B cell (primary cell): Measurements from ENCODE around the gene CAPN11. TPM values are rescaled to one million over a fixed set of nuclear protein-coding genes. Genes with fewer than 3 reads are reported as not detected.

Source experiments
- ATAC-seq: fragments of 200-7000 bp; cut with Tn5 transposase; one replicate; pipeline ENCODE4 v1.10.0; 2021; ENCODE audit warnings: low read depth, mild to moderate bottlenecking, moderate number of reproducible peaks, moderate library complexity
- CTCF ChIA-PET: fragments of 350-600 bp; sonication (Branson Sonifier 250); formaldehyde crosslinking; loops from one replicate; lab custom pipeline; 2021; ENCODE audit warnings: antibody characterized with exemption, inconsistent platforms; lab: Charles Lee
- POLR2A ChIA-PET: fragments of 350-600 bp; sonication (Branson Sonifier 250); formaldehyde crosslinking; loops from one replicate; lab custom pipeline; 2021; ENCODE audit warnings: antibody characterized with exemption; lab: Charles Lee
- DNase-seq: peaks from one replicate; pipeline ENCODE4 v3.0.0; 2013
- H2AFZ ChIP-seq: 2 replicates; pipeline ENCODE4 v1.6.1; 2012; ENCODE audit warnings: mild to moderate bottlenecking, low read depth, low read length; ENCODE audit not compliant: insufficient read depth, poor library complexity, severe bottlenecking
- H3K27ac ChIP-seq, 2 donors: 1 replicate in 1 of 2; 2 replicates in 1 of 2; pipeline ENCODE4 v1.5.1; 2012 to 2013; ENCODE audit warnings: low read length in 2 of 2, mild to moderate bottlenecking in 2 of 2, moderate library complexity in 1 of 2
- H3K27me3 ChIP-seq, 4 experiments: fragments of 200-600 bp in 1 of 4; sonication (generic) in 1 of 4; replicated peaks in 1 of 4; 1 replicate in 2 of 4; 2 replicates in 2 of 4; pipeline versions ENCODE4 v1.6.1 to v1.7.0; 2013 to 2016; ENCODE audit warnings: low read length in 3 of 4, mild to moderate bottlenecking in 2 of 4, mixed read lengths in 1 of 4, moderate library complexity in 1 of 4; ENCODE audit not compliant: insufficient read depth in 4 of 4, control insufficient read depth in 3 of 4; ENCODE audit errors: control extremely low read depth in 1 of 4
- H3K36me3 ChIP-seq, 2 experiments: replicated peaks in 1 of 2; 1 replicate in 1 of 2; 2 replicates in 1 of 2; pipeline versions ENCODE4 v1.6.1 to v1.7.1; 2013; ENCODE audit warnings: low read length in 1 of 2; ENCODE audit not compliant: insufficient read depth in 2 of 2, control insufficient read depth in 1 of 2; ENCODE audit errors: control extremely low read depth in 1 of 2, extremely low read depth in 1 of 2
- H3K4me1 ChIP-seq, 2 donors: fragments of 200-600 bp in 1 of 2; sonication (generic) in 1 of 2; 1 replicate in 1 of 2; 2 replicates in 1 of 2; pipeline versions ENCODE4 v1.5.1 to v1.6.1; 2013 to 2017; ENCODE audit warnings: low read length in 2 of 2; ENCODE audit not compliant: control insufficient read depth in 2 of 2, insufficient read depth in 2 of 2
- H3K4me2 ChIP-seq: replicated peaks from 2 replicates; pipeline ENCODE3; 2012; ENCODE audit warnings: mild to moderate bottlenecking, low read depth, low read length; ENCODE audit not compliant: poor library complexity, severe bottlenecking
- H3K4me3 ChIP-seq, 5 experiments: fragments of 200-600 bp in 1 of 5; sonication (generic) in 1 of 5; 1 replicate in 3 of 5; 2 replicates in 2 of 5; pipeline versions ENCODE4 v1.5.1 to v1.7.0; 2011 to 2016; ENCODE audit warnings: low read length in 4 of 5, mild to moderate bottlenecking in 4 of 5, low read depth in 2 of 5, control low read depth in 1 of 5, moderate library complexity in 1 of 5; ENCODE audit not compliant: insufficient read depth in 1 of 5; ENCODE audit errors: control extremely low read depth in 1 of 5, extremely low read depth in 1 of 5
- H3K79me2 ChIP-seq: fragments of 200-600 bp; sonication (generic); one replicate; pipeline ENCODE4 v1.6.0; 2016; ENCODE audit warnings: low read length; ENCODE audit not compliant: control insufficient read depth, insufficient read depth
- H3K9ac ChIP-seq: fragments of 200-600 bp; sonication (generic); 2 replicates; pipeline ENCODE4 v1.6.1; 2017; ENCODE audit warnings: mild to moderate bottlenecking, low read length, moderate library complexity
- H3K9me3 ChIP-seq, 3 donors: one replicate each; pipeline versions ENCODE4 v1.6.1 to v1.7.1; 2013; ENCODE audit warnings: low read length in 2 of 3; ENCODE audit not compliant: control insufficient read depth in 2 of 3, insufficient read depth in 1 of 3; ENCODE audit errors: control extremely low read depth in 1 of 3
- H4K20me1 ChIP-seq: 2 replicates; pipeline ENCODE4 v1.6.0; 2012; ENCODE audit warnings: mild to moderate bottlenecking, low read length; ENCODE audit not compliant: insufficient read depth, control insufficient read depth, poor library complexity, severe bottlenecking
- H3K27ac Mint-ChIP-seq: one replicate; pipeline ENCODE4 v1.8.0; 2021; ENCODE audit warnings: mixed read lengths
- H3K27me3 Mint-ChIP-seq: one replicate; pipeline ENCODE4 v1.8.0; 2021; ENCODE audit warnings: mixed read lengths
- H3K4me1 Mint-ChIP-seq: one replicate; pipeline ENCODE4 v1.8.0; 2021; ENCODE audit warnings: mixed read lengths
- H3K4me3 Mint-ChIP-seq: one replicate; pipeline ENCODE4 v1.8.0; 2021; ENCODE audit warnings: mixed read lengths
- H3K9me3 Mint-ChIP-seq: one replicate; pipeline ENCODE4 v1.8.0; 2022; ENCODE audit warnings: mixed read lengths; ENCODE audit not compliant: insufficient read depth
- EZH2 ChIP-seq: IDR thresholded peaks from 2 replicates; pipeline ENCODE4 v1.6.1; 2012; ENCODE audit warnings: borderline replicate concordance, low read depth, mild to moderate bottlenecking, moderate library complexity, low read length; ENCODE audit not compliant: insufficient read depth, poor library complexity, severe bottlenecking
- WGBS: methylation state at CpG from one replicate; pipeline ENCODE4 v1.1.5; 2013; ENCODE audit warnings: missing lambda C conversion rate; ENCODE audit not compliant: insufficient coverage; 5-methylcytosine and 5-hydroxymethylcytosine counted together
- intact Hi-C: fragments of 100-400 bp; cut with micrococcal nuclease; formaldehyde crosslinking; loops from one replicate; pipeline ENCODE4 v1.10.0; 2022
- polyA plus RNA-seq: library from polyadenylated mRNA; depleted of rRNA; stranded (reverse); fragments of >200 nt; gene quantifications from 2 replicates; pipeline ENCODE4 v1.2.3, GENCODE V29; 2012
- total RNA-seq, 2 donors: library from RNA; stranded (reverse); fragments of 120-200 nt in 1 of 2; gene quantifications; 1 replicate in 1 of 2; 2 replicates in 1 of 2; pipeline versions ENCODE4 v1.2.3 to v1.2.4, GENCODE V29; 2013 to 2022
- TF ChIP-seq, protein P1 (sequence below): fragments of 200-600 bp; IDR thresholded peaks from one replicate; pipeline ENCODE4 v1.8.0; 2022; ENCODE audit warnings: antibody characterized with exemption, mild to moderate bottlenecking

The CAPN11 gene
- total and polyA plus RNA-seq, 2 donors (not counting 1 experiment from before 2014, with no cell fraction given) = not detected

DNA sequence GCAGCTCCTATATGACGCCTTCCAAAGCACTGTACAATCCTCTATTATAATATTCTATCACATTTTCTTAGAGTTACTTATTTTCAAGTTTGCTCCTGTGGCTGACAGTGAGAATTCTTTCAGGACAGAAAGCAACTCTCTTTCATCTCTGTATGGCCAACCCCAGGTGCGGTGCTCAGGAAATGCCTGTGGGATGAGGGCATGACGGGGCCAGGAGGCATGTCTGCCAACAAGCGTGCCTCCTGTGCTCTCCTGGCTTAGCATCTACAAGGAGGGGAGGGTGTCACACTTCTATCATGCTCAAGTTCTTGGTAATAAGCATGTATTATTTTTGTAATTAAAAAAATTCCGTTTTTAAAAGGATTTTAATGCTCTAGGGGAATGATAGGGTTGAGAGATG is 42.8 kb upstream of the CAPN11 start:
- POLR2A ChIA-PET = no interaction called here
- Histone ChIP-seq H3K9ac (no peak overlapping the region), H3K27me3 (no peaks in the 10 kb centered on the region), H4K20me1 (peaks cover 60% of the 10 kb centered on the region), H3K79me2 (peaks cover 56% of the 10 kb centered on the region), H3K4me2 (no peak overlapping the region), H3K36me3 (peaks cover 0 to 57% of the 10 kb centered on the region in 2 experiments), H3K9me3 (no peaks in the 10 kb centered on the region), H3K4me3 (no peak overlapping the region), H2AFZ (no peak overlapping the region), H3K27ac (no peak overlapping the region), H3K4me1 (peaks cover 0 to 4% of the 10 kb centered on the region in 2 donors)
- H3K4me3 Mint-ChIP-seq = no peak overlapping the region
- TF ChIP-seq EZH2 = no peak
- TF ChIP-seq, protein P1, sequence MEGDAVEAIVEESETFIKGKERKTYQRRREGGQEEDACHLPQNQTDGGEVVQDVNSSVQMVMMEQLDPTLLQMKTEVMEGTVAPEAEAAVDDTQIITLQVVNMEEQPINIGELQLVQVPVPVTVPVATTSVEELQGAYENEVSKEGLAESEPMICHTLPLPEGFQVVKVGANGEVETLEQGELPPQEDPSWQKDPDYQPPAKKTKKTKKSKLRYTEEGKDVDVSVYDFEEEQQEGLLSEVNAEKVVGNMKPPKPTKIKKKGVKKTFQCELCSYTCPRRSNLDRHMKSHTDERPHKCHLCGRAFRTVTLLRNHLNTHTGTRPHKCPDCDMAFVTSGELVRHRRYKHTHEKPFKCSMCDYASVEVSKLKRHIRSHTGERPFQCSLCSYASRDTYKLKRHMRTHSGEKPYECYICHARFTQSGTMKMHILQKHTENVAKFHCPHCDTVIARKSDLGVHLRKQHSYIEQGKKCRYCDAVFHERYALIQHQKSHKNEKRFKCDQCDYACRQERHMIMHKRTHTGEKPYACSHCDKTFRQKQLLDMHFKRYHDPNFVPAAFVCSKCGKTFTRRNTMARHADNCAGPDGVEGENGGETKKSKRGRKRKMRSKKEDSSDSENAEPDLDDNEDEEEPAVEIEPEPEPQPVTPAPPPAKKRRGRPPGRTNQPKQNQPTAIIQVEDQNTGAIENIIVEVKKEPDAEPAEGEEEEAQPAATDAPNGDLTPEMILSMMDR = no peak
- ATAC-seq (no peak), DNase-seq (no peak)
- intact Hi-C loops = no loop called here
- H3K27ac Mint-ChIP-seq = no peak overlapping the region
- no CpG with 5 or more reads among the region's 5 CpGs for WGBS
- H3K4me1 Mint-ChIP-seq = peaks cover 30% of the 10 kb centered on the region
- H3K27me3 Mint-ChIP-seq = no peaks in the 10 kb centered on the region
- CTCF ChIA-PET = interaction anchor here (0.8 to 1.4 kb wide), 2 partner anchors 18 to 411 kb away, joined by 3 read pairs; no protein-coding TSS in a partner anchor
- no peaks in the 10 kb centered on the region for H3K9me3 Mint-ChIP-seq

DNA sequence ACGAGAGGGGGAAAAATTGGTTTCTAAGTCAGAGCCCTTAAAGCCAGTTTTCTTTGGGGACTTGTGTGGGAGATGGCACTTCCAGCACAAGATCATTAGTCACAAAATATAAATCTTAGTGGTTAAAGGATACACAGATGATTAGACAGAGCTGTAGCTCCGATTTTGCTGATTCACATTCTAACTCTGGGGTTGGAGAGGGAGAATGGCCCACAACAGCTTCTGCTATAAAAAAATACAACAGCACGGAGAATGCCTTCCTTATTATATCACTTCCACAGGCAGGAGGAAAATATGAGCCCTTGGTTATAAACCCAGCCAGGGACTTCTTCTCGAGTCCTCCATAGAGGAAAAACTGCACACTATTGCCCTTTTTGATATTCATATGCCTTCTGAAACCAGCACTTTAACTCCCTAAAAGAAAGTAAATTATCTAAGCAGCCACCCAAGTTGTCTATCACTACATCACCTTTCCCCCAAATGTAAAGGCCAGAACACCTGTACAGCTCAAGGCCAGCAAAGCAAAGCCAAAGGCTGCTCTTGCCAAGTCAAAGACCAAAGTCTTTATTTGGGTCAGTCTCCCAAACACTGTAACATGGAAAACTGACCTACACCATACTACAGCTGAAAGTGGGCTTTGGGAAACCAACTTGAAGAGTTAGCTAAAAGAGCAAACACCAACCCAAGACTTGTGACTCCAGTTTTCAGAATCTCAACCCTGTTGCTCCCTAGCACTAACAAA is 41.8 kb upstream of the CAPN11 start:
- H3K4me2 ChIP-seq = no peak overlapping the region
- Mint-ChIP-seq H3K4me1 (peaks cover 37% of the 10 kb centered on the region), H3K27ac (no peak overlapping the region), H3K9me3 (no peaks in the 10 kb centered on the region), H3K27me3 (no peaks in the 10 kb centered on the region), H3K4me3 (no peak overlapping the region)
- H3K9me3 ChIP-seq = no peaks in the 10 kb centered on the region
- no peak overlapping the region for H3K4me3 ChIP-seq
- no peak for TF ChIP-seq EZH2
- TF ChIP-seq, protein P1 = no peak
- WGBS = 79% methylated on average over 2 of the region's 4 CpGs
- ChIA-PET POLR2A (no interaction called here), CTCF (interaction anchor here (0.8 kb wide), 1 partner anchor 412 kb away, joined by 3 read pairs; no protein-coding TSS in a partner anchor)
- H3K79me2 ChIP-seq = peaks cover 60% of the 10 kb centered on the region
- ATAC-seq = no peak
- no peak overlapping the region for H3K9ac ChIP-seq
- H3K27ac ChIP-seq = no peak overlapping the region
- H3K36me3 ChIP-seq = peaks cover 0 to 48% of the 10 kb centered on the region in 2 experiments
- peaks cover 69% of the 10 kb centered on the region for H4K20me1 ChIP-seq
- intact Hi-C loops = no loop called here
- peaks cover 0 to 4% of the 10 kb centered on the region in 2 donors for H3K4me1 ChIP-seq
- no peak overlapping the region for H2AFZ ChIP-seq
- DNase-seq = no peak
- no peaks in the 10 kb centered on the region for H3K27me3 ChIP-seq
